Neuronal stem cell (in vitro differentiated cells): ENCODE measurements around the gene TEAD3.

ENCODE experiments used
- DNase-seq: peaks from one replicate; pipeline ENCODE4 v3.0.0-alpha.2; 2013; ENCODE audit warnings: low spot score
- H2AFZ ChIP-seq: one replicate; pipeline ENCODE4 v1.6.1; 2013; ENCODE audit warnings: mild to moderate bottlenecking, low read length, inconsistent platforms
- H2AK5ac ChIP-seq: 2 replicates; pipeline ENCODE4 v1.6.1; 2013; ENCODE audit warnings: low read depth, mild to moderate bottlenecking, inconsistent platforms, low read length, moderate library complexity, mixed read lengths
- H2BK120ac ChIP-seq: 2 replicates; pipeline ENCODE4 v1.6.1; 2013; ENCODE audit warnings: low read depth, mild to moderate bottlenecking, inconsistent platforms, low read length, moderate library complexity, mixed read lengths
- H2BK12ac ChIP-seq: one replicate; pipeline ENCODE4 v1.6.1; 2013; ENCODE audit warnings: low read length, inconsistent platforms
- H2BK15ac ChIP-seq: 2 replicates; pipeline ENCODE4 v1.6.1; 2013; ENCODE audit warnings: mild to moderate bottlenecking, low read length, inconsistent platforms, mixed read lengths
- H2BK5ac ChIP-seq: one replicate; pipeline ENCODE4 v1.6.1; 2013; ENCODE audit warnings: inconsistent platforms, mild to moderate bottlenecking, low read length, moderate library complexity
- H3K14ac ChIP-seq: one replicate; pipeline ENCODE4 v1.6.1; 2013; ENCODE audit warnings: low read length, inconsistent platforms
- H3K18ac ChIP-seq: 2 replicates; pipeline ENCODE4 v1.6.1; 2013; ENCODE audit warnings: low read length, inconsistent platforms
- H3K23ac ChIP-seq: 2 replicates; pipeline ENCODE4 v1.6.1; 2013; ENCODE audit warnings: low read depth, mild to moderate bottlenecking, mixed read lengths, low read length, inconsistent platforms; ENCODE audit not compliant: poor library complexity
- H3K27ac ChIP-seq: replicated peaks from 3 replicates; pipeline ENCODE4 v1.5.1; 2013; ENCODE audit warnings: low read length, inconsistent platforms
- H3K27me3 ChIP-seq, 3 experiments: 2 replicates each; pipeline ENCODE4 v1.6.1; 2013; ENCODE audit warnings: low read length in 3 of 3, mild to moderate bottlenecking in 2 of 3, inconsistent platforms in 1 of 3, low read depth in 1 of 3, mixed read lengths in 1 of 3, moderate library complexity in 1 of 3; ENCODE audit not compliant: control insufficient read depth in 3 of 3, insufficient read depth in 3 of 3
- H3K36me3 ChIP-seq, 2 donors: replicated peaks in 1 of 2; 2 replicates each; pipeline ENCODE4 v1.6.1; 2013; ENCODE audit warnings: low read length in 2 of 2; ENCODE audit not compliant: control insufficient read depth in 2 of 2, insufficient read depth in 2 of 2
- H3K4ac ChIP-seq: 2 replicates; pipeline ENCODE4 v1.6.1; 2013; ENCODE audit warnings: inconsistent platforms, mild to moderate bottlenecking, low read length, moderate library complexity
- H3K4me1 ChIP-seq, 2 donors: 1 replicate in 1 of 2; 2 replicates in 1 of 2; pipeline ENCODE4 v1.6.1; 2013; ENCODE audit warnings: low read length in 2 of 2, low read depth in 1 of 2; ENCODE audit not compliant: control insufficient read depth in 2 of 2, insufficient read depth in 1 of 2
- H3K4me2 ChIP-seq: one replicate; pipeline ENCODE4 v1.6.1; 2013; ENCODE audit warnings: mild to moderate bottlenecking, low read length, inconsistent platforms; ENCODE audit not compliant: insufficient read depth, poor library complexity, severe bottlenecking
- H3K4me3 ChIP-seq, 2 donors: 2 replicates each; pipeline ENCODE4 v1.5.1; 2013; ENCODE audit warnings: low read length in 2 of 2, mild to moderate bottlenecking in 2 of 2, inconsistent platforms in 1 of 2, moderate library complexity in 1 of 2
- H3K79me1 ChIP-seq: one replicate; pipeline ENCODE4 v1.6.1; 2013; ENCODE audit warnings: low read depth, mild to moderate bottlenecking, inconsistent platforms, low read length, moderate library complexity
- H3K9ac ChIP-seq: one replicate; pipeline ENCODE4 v1.6.1; 2013; ENCODE audit warnings: mild to moderate bottlenecking, low read depth, low read length, inconsistent platforms; ENCODE audit not compliant: poor library complexity
- H3K9me3 ChIP-seq, 2 donors: replicated peaks in 1 of 2; 2 replicates each; pipeline versions ENCODE3 to v1.6.1; 2013; ENCODE audit warnings: low read length in 2 of 2, mild to moderate bottlenecking in 2 of 2, inconsistent platforms in 1 of 2, low read depth in 1 of 2, mixed read lengths in 1 of 2, moderate library complexity in 1 of 2; ENCODE audit not compliant: control insufficient read depth in 2 of 2, insufficient read depth in 1 of 2
- H4K8ac ChIP-seq: one replicate; pipeline ENCODE4 v1.6.1; 2013; ENCODE audit warnings: low read depth, mild to moderate bottlenecking, inconsistent platforms, low read length, moderate library complexity
- H4K91ac ChIP-seq: one replicate; pipeline ENCODE4 v1.6.1; 2013; ENCODE audit warnings: low read length, low read depth, mild to moderate bottlenecking, inconsistent platforms; ENCODE audit not compliant: poor library complexity
- WGBS, 2 donors: extraction: QIAGEN DNeasy Blood & Tissue Kit; methylation state at CpG; one replicate each; pipeline ENCODE4 v1.1.7; 2013; ENCODE audit warnings: missing lambda C conversion rate in 2 of 2, mixed read lengths in 1 of 2; ENCODE audit not compliant: insufficient read length in 2 of 2, insufficient replicate concordance in 1 of 2; ENCODE audit errors: extremely low coverage in 2 of 2; 5-methylcytosine and 5-hydroxymethylcytosine counted together

TEAD3 gene

DNA sequence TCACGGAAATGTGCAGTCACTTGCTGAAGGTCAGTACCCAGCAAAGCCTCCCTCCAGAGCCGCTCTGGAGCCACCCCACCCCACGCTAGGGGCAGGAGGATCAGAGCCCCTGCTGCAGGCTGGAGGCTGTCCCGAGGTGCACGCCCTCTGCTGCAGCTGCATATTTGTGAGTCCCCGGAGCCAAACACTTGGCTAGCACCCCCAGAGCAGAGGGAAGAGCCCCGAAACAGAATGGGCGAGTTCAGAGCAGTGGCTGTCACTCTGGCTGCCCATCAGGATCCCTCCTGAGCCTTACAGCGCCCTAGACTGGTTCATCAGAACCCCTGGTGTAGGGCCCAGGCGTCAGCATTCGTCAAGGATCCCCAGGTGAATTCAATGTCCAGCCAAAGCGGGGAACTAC is 25.3 kb upstream of the TEAD3 start:
- WGBS, 2 donors: no CpG with 5 or more reads among the region's 12 CpGs

DNA sequence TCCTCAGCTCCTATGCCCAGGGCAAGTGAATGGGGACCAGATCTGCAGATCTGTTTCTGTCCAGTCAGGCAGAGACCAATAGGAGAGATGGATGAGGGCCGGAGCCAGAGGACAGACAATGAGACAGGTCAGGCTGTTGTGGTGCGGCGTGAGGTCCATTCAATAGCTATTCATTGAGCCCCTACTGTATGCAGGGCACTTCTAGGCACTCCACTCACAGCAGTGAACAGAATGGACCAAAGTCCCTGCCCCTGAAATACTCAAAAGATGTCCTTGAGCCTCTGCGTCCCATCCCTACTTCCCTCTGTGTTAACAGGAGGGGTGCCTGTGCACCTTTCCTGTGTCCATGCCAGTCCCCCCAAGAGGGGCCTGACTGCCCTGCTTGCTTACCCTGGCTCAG is 24.4 kb upstream of the TEAD3 start:
- WGBS, 2 donors: no CpG with 5 or more reads among the region's 4 CpGs
- H3K4me2 ChIP-seq: no peak overlapping the region
- no peaks in the 10 kb centered on the region for H3K79me1 ChIP-seq

More for the DNA sequence above, 25.3 kb upstream of the TEAD3 start:
- H2BK5ac ChIP-seq: no peak overlapping the region
- H4K8ac ChIP-seq: no peak overlapping the region
- no peak overlapping the region for H3K4ac ChIP-seq
- H3K27me3 ChIP-seq: no peaks in the 10 kb centered on the region
- no peak overlapping the region for H3K18ac ChIP-seq
- H3K14ac ChIP-seq: no peak overlapping the region
- H4K91ac ChIP-seq: no peak overlapping the region
- H2AFZ ChIP-seq: peak overlapping the region; percentile 88
- no peak overlapping the region for H3K9ac ChIP-seq
- H3K4me1 ChIP-seq: peaks cover 5% of the 10 kb centered on the region in 2 donors
- no peak overlapping the region for H2BK15ac ChIP-seq
- no peak overlapping the region for H3K4me3 ChIP-seq
- H3K36me3 ChIP-seq: no peaks in the 10 kb centered on the region
- no peak overlapping the region for H2AK5ac ChIP-seq
- no peak for DNase-seq
- no peak overlapping the region for H3K27ac ChIP-seq
- H3K79me1 ChIP-seq: no peaks in the 10 kb centered on the region
- H3K23ac ChIP-seq: no peak overlapping the region
- H3K4me2 ChIP-seq: no peak overlapping the region
- H3K9me3 ChIP-seq: no peaks in the 10 kb centered on the region
- H2BK12ac ChIP-seq: no peak overlapping the region
- H2BK120ac ChIP-seq: no peak overlapping the region

GRCh38 chr6:35519313-35520015 is 22.6 kb upstream of the TEAD3 start:
- peak overlapping the region; percentile 86 for H2AK5ac ChIP-seq
- WGBS, 2 donors: no CpG with 5 or more reads among the region's 9 CpGs

More for the DNA sequence above, 24.4 kb upstream of the TEAD3 start:
- peak overlapping the region; percentile 69 for H2AFZ ChIP-seq
- no peak overlapping the region for H2BK5ac ChIP-seq
- H4K8ac ChIP-seq: no peak overlapping the region
- H3K9ac ChIP-seq: no peak overlapping the region
- H3K4ac ChIP-seq: no peak overlapping the region
- peaks cover 5% of the 10 kb centered on the region in 2 donors for H3K4me1 ChIP-seq
- H3K36me3 ChIP-seq: no peaks in the 10 kb centered on the region
- H3K9me3 ChIP-seq: no peaks in the 10 kb centered on the region
- no peak for DNase-seq
- no peak overlapping the region for H4K91ac ChIP-seq
- H3K14ac ChIP-seq: no peak overlapping the region
- no peak overlapping the region for H2BK15ac ChIP-seq
- H3K27me3 ChIP-seq: no peaks in the 10 kb centered on the region
- no peak overlapping the region for H2BK120ac ChIP-seq
- no peak overlapping the region for H3K23ac ChIP-seq
- H3K18ac ChIP-seq: peak overlapping the region; percentile 88
- H3K4me3 ChIP-seq: no peak overlapping the region
- H2AK5ac ChIP-seq: peak overlapping the region; percentile 69
- H2BK12ac ChIP-seq: no peak overlapping the region
- no peak overlapping the region for H3K27ac ChIP-seq

DNA sequence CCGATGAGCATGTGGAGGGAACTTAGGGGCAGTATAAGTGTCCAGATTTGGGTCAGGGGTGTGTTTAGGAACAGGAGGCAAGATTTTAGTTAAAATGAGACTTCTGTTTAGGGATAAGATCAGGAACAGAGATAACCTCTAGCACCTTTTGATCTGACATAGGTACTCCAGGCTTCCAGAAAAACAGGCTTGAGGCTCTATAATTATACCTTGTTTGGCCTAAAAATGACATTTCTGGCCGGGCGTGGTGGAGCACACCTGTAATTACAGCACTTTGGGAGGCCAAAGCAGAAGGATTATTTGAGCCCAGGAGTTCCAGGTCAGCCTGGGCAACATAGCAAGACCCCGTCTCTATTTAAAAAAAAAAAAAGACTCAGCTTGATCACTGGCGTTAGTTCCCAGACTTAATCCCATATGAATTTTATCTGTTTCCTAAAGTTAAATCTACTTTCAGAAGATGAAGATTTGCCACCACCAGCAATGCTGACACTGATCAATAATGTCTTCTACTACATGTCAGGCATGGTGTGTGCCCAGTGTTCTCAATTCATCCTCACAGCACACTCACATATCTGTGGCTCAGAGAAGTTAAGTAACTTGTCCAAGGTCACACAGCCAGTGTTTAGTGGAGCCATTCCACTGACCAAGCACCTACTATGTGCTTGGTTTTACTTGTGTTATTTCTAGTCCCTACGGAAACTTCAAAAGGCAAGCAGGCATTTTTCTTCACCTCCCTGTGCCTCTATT is 21.9 kb upstream of the TEAD3 start:
- Histone ChIP-seq H3K9me3 (no peaks in the 10 kb centered on the region), H2AFZ (no peak overlapping the region), H2AK5ac (no peak overlapping the region), H3K23ac (no peak overlapping the region), H3K79me1 (no peaks in the 10 kb centered on the region), H3K9ac (no peak overlapping the region), H3K14ac (no peak overlapping the region), H3K18ac (no peak overlapping the region), H3K36me3 (no peaks in the 10 kb centered on the region), H3K4me3 (no peak overlapping the region), H4K8ac (no peak overlapping the region), H2BK15ac (no peak overlapping the region), H3K4me2 (no peak overlapping the region), H2BK120ac (no peak overlapping the region), H3K27ac (no peak overlapping the region), H2BK5ac (no peak overlapping the region), H3K27me3 (no peaks in the 10 kb centered on the region), H4K91ac (no peak overlapping the region), H2BK12ac (no peak overlapping the region), H3K4ac (no peak overlapping the region), H3K4me1 (peaks cover 5% of the 10 kb centered on the region in 2 donors)
- WGBS, 2 donors: no CpG with 5 or more reads among the region's 6 CpGs
- DNase-seq: no peak

More at GRCh38 chr6:35519313-35520015, 22.6 kb upstream of the TEAD3 start:
- DNase-seq: no peak
- no peak overlapping the region for H4K91ac ChIP-seq
- no peak overlapping the region for H3K9ac ChIP-seq
- no peak overlapping the region for H2BK12ac ChIP-seq
- H3K4me1 ChIP-seq: peaks cover 5% of the 10 kb centered on the region in 2 donors
- peak overlapping the region; percentile 31 for H2BK15ac ChIP-seq
- no peak overlapping the region for H2BK120ac ChIP-seq
- no peak overlapping the region for H2BK5ac ChIP-seq
- H3K23ac ChIP-seq: no peak overlapping the region
- no peak overlapping the region for H3K4me3 ChIP-seq
- H3K4ac ChIP-seq: no peak overlapping the region
- no peak overlapping the region for H3K14ac ChIP-seq
- H3K79me1 ChIP-seq: no peaks in the 10 kb centered on the region
- H3K4me2 ChIP-seq: no peak overlapping the region
- H3K18ac ChIP-seq: peak overlapping the region; percentile 20
- no peaks in the 10 kb centered on the region for H3K27me3 ChIP-seq
- no peaks in the 10 kb centered on the region for H3K36me3 ChIP-seq
- H2AFZ ChIP-seq: no peak overlapping the region
- H3K9me3 ChIP-seq: no peaks in the 10 kb centered on the region
- no peak overlapping the region for H4K8ac ChIP-seq
- H3K27ac ChIP-seq: no peak overlapping the region
